Fibroblast of pulmonary artery (primary cell): ENCODE results near the gene MYH11.

Experiments
- DNase-seq: peaks from one replicate; pipeline ENCODE4 v3.0.0-alpha.2; 2010; ENCODE audit warnings: low read depth
- H3K4me3 ChIP-seq: replicated peaks from 2 replicates; pipeline ENCODE4 v1.5.1; 2011; ENCODE audit warnings: low read depth, mild to moderate bottlenecking, control low read depth, low read length, moderate library complexity
- TF ChIP-seq, protein P1 (sequence below): IDR thresholded peaks from 2 replicates; pipeline ENCODE4 v1.5.1; 2011; ENCODE audit warnings: mild to moderate bottlenecking, control low read depth, low read length, inconsistent platforms; ENCODE audit errors: missing control alignments

Gene MYH11

DNA sequence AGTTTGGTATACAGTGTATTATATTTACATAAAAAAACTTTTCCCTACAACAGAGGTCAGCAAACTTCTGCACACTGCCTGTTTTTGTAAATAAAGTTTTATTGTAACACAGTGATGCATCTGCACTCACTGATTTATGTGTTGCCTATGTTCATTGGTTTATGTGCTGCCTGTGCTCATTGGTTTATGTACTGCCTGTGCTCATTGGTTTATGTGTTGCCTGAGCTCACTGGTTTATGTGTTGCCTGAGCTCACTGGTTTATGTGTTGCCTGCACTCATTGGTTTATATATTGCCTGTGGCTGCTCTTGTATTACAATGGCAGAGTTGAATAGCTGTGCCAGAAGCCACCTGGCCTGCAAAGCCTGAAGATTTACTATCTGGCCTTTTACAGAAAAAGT, 81.6 kb downstream of the MYH11 start:
- DNase-seq, result peak; percentile 54
- TF ChIP-seq, protein P1, sequence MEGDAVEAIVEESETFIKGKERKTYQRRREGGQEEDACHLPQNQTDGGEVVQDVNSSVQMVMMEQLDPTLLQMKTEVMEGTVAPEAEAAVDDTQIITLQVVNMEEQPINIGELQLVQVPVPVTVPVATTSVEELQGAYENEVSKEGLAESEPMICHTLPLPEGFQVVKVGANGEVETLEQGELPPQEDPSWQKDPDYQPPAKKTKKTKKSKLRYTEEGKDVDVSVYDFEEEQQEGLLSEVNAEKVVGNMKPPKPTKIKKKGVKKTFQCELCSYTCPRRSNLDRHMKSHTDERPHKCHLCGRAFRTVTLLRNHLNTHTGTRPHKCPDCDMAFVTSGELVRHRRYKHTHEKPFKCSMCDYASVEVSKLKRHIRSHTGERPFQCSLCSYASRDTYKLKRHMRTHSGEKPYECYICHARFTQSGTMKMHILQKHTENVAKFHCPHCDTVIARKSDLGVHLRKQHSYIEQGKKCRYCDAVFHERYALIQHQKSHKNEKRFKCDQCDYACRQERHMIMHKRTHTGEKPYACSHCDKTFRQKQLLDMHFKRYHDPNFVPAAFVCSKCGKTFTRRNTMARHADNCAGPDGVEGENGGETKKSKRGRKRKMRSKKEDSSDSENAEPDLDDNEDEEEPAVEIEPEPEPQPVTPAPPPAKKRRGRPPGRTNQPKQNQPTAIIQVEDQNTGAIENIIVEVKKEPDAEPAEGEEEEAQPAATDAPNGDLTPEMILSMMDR, result no peak
- H3K4me3 ChIP-seq, result no peak overlapping the region

DNA sequence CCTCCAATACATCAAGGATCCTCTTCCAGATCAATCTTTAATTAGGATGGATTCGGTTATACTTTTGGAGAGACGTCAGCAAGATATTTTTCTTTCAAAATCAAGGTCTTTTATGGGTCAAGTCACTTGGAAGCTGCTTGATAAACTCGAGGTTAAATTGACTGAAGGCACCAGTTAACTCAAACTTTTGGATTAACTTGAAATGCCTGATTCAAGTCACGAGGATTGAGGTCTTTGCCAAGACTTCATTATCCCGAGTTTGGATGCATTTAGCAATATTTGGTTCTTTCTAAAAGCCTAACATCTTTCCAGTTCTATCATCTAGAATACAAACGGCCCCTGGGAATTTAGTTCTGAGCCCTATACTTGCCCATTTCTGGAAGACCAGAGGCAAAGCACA, 82.9 kb downstream of the MYH11 start:
- no peak overlapping the region for H3K4me3 ChIP-seq
- TF ChIP-seq, protein P1, result no peak
- no peak for DNase-seq

DNA sequence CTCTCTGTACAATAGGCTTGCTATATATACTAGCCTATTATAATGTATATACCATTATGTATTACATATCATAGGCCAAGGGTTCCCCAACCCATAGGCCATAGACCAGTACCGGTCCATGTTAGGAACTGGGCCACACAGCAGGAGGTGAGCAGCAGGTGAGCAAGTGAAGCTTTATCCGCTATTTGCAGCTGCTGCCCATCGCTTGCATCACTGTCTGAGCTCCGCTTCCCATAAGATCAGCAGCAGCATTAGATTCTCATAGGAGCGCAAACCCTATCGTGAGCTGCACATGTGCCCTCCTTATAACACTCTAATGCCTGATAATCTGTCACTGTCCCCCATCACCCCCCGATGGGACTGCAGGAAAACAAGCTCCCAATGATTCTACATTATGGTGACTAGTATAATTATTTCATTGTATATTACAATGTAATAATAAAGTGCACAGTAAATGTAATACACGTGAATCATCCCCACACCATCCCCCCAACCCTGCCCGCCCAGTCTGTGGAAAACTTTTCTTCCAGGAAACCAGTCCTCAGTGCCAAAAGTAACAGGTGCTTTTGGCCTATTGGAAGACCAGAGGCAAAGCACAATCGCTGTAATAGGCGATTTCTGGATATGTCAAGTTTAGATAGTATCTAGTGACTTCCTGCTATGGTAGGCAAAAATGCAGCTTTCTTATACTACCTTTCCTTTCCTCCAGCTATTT, 84.1 kb downstream of the MYH11 start:
- TF ChIP-seq, protein P1, result no peak
- no peak overlapping the region for H3K4me3 ChIP-seq
- no peak for DNase-seq

DNA sequence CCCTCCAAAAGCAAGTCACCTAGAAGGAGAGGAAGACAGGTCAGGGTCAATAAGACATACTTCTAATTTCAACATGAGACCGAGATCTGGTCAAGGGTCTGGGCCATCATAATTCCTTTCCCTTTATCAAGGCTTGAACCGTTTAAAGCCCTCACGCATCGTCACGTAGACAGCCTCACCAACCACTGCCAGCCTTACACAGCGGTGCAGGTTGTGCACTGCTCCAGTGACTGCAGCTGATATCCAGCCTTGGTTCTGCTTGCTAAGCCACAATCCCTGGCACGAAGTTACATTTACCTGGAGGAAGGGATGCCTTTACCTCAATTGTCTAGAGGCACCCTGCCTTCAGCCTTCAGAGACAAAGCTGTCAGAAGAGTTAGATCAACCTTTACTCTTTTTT, 85.1 kb downstream of the MYH11 start:
- no peak overlapping the region for H3K4me3 ChIP-seq
- no peak for DNase-seq
- TF ChIP-seq, protein P1, result no peak

DNA sequence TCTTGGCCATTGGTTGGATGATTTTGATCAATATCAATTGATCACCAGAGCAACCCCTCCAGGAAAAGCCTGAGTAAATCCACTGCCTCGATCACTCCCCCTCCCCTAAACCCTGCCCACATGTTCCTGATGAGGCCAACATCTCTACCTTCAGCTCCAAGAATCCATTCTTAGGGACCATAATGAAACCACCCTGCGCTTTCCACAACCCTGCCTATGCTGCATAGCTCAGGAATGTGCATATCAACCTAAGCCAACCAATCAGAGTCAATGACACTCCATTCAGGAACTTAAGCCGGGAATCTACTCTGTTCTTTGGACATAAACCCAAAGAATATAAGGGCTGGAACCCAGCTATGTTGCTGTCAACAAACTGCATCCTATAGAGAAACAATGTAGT, 86.3 kb downstream of the MYH11 start:
- peak; percentile 90 for DNase-seq
- TF ChIP-seq, protein P1, result no peak
- peak overlapping the region; percentile 6 for H3K4me3 ChIP-seq

DNA sequence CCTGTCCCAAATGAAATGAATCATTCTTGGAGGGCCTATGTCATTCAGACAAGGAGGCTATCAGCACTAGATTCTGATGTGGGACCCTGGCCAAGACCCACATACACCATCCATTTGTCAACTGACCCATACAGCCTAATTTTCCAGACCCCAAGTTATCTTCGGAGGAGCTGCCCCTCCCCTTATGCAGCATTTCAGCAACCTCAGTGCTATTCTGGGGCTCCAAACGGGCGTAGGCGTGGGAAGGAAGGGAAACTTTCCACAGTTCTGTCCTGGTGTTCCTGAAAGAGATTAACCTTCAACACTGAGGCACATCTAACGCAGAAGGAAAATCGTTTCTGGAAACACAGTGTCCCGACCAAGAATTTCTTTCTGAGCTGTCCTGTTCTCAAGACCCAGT, 86.7 kb downstream of the MYH11 start:
- peak overlapping the region; percentile 6 for H3K4me3 ChIP-seq
- DNase-seq, result peak; percentile 90
- TF ChIP-seq, protein P1, result no peak

DNA sequence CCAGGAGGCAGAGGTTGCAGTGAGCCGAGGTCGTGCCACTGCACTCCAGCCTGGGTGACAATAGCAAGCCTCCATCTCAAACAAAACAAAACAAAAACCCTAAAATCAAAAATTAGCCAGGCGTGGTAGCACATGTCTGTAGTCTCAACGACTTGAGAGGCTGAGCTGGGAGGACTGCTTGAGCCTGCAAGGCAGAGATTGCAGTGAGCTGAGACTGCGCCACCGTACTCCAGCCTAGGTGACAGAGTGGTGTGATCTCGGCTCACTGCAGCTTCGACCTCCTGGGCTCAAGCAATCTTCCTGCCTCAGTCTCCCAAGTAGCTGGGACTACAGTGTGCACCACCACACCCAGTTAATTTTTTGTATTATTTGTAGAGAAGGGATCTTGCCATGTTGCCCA, 87.6 kb downstream of the MYH11 start:
- DNase-seq, result no peak
- TF ChIP-seq, protein P1, result no peak
- H3K4me3 ChIP-seq, result no peak overlapping the region
